ENCODE measurements around the gene SCNM1. TPM values are rescaled to one million over a fixed set of nuclear protein-coding genes. Genes with fewer than 3 reads are reported as not detected.

SCNM1 gene
- total RNA-seq, 1 experiment from 2014 or later, result 34.1 TPM

DNA sequence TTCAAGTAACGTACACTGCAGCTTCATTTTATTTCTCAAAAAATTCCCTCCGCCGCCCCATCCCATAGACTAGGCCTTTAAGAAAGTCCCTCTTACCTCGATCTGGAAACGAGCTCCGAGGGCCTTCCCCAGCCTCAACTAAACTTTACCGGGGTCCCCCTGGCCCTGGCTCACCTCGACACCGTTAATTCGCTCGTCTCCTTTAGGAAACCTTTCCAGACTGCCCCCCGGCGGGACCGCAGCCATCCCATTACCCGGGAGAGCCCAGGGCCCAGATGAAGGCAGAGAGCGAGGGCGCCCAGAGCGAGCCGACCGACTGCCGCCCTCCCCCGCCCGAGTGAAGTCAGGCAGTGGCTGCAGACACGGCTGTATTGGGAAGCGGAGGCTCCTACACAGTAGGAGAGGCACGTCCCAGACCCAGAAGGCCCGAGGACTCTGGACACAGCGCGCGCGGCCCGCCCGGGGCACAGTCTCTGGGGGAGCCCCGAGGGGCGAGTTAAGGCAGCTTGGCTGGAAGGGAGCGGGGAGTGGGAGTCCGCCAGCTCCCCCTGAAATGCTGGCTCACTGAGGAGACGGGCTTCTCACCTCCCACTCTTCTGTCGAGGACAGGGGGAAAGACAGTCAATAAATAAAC, 34.1 kb upstream of the SCNM1 start:
- ATAC-seq (no peak), DNase-seq (ENCODE audit: low read depth, low spot score) (no peak)
- Histone ChIP-seq H3K4me2 (ENCODE audit: low read length) (no peak overlapping the region), H3K27ac (ENCODE audit: low read depth, low read length) (no peak overlapping the region), H3K27me3 (ENCODE audit: insufficient read depth, low read length) (no peaks in the 10 kb centered on the region), H3K4me1 (ENCODE audit: control insufficient read depth in 1 of 2, insufficient read depth in 2 of 2, low read length in 2 of 2) (no peaks in the 10 kb centered on the region), H2AFZ (ENCODE audit: low read depth, low read length, poor library complexity, severe bottlenecking) (no peak overlapping the region), H3K9me3 (ENCODE audit: control insufficient read depth in 1 of 2, insufficient read depth in 1 of 2, low read depth in 1 of 2, low read length in 2 of 2) (no peaks in the 10 kb centered on the region), H3K9ac (ENCODE audit: low read length) (no peak overlapping the region), H3K79me2 (ENCODE audit: insufficient read depth, low read length) (no peaks in the 10 kb centered on the region), H3K4me3 (replicated peaks in 1 of 2; ENCODE audit: low read depth in 1 of 2, low read length in 2 of 2) (no peak overlapping the region), H3K9me2 (ENCODE audit: insufficient read depth) (no peaks in the 10 kb centered on the region), H3K36me3 (ENCODE audit: control insufficient read depth in 1 of 2, insufficient read depth in 2 of 2, low read length in 2 of 2) (no peaks in the 10 kb centered on the region), H4K20me1 (ENCODE audit: insufficient read depth) (no peaks in the 10 kb centered on the region)
- RAD21 ChIA-PET (ENCODE audit: low non-redundant PET in 1 of 2, low total read pairs in 2 of 2, uncharacterized antibody in 2 of 2, unreplicated experiment in 2 of 2), result no interaction called here
- TF ChIP-seq POLR2A (IDR thresholded peaks at IDR 0.05; ENCODE audit: borderline replicate concordance, extremely low read depth, insufficient read depth, insufficient read length), result no peak
- TF ChIP-seq, protein P1, sequence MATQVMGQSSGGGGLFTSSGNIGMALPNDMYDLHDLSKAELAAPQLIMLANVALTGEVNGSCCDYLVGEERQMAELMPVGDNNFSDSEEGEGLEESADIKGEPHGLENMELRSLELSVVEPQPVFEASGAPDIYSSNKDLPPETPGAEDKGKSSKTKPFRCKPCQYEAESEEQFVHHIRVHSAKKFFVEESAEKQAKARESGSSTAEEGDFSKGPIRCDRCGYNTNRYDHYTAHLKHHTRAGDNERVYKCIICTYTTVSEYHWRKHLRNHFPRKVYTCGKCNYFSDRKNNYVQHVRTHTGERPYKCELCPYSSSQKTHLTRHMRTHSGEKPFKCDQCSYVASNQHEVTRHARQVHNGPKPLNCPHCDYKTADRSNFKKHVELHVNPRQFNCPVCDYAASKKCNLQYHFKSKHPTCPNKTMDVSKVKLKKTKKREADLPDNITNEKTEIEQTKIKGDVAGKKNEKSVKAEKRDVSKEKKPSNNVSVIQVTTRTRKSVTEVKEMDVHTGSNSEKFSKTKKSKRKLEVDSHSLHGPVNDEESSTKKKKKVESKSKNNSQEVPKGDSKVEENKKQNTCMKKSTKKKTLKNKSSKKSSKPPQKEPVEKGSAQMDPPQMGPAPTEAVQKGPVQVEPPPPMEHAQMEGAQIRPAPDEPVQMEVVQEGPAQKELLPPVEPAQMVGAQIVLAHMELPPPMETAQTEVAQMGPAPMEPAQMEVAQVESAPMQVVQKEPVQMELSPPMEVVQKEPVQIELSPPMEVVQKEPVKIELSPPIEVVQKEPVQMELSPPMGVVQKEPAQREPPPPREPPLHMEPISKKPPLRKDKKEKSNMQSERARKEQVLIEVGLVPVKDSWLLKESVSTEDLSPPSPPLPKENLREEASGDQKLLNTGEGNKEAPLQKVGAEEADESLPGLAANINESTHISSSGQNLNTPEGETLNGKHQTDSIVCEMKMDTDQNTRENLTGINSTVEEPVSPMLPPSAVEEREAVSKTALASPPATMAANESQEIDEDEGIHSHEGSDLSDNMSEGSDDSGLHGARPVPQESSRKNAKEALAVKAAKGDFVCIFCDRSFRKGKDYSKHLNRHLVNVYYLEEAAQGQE (IDR thresholded peaks at IDR 0.05; ENCODE audit: low read depth), result no peak
- TF ChIP-seq SP1 (IDR thresholded peaks at IDR 0.05; ENCODE audit: low read depth), result no peak
- TF ChIP-seq, protein P2, sequence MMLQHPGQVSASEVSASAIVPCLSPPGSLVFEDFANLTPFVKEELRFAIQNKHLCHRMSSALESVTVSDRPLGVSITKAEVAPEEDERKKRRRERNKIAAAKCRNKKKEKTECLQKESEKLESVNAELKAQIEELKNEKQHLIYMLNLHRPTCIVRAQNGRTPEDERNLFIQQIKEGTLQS (IDR thresholded peaks at IDR 0.05), result no peak
- POLR2A ChIA-PET, result no interaction called here
- intact Hi-C loops (cut with micrococcal nuclease), result no loop called here
- CTCF ChIA-PET, result no interaction called here
- no TSS peak for BruUV-seq (replicated peaks)

DNA sequence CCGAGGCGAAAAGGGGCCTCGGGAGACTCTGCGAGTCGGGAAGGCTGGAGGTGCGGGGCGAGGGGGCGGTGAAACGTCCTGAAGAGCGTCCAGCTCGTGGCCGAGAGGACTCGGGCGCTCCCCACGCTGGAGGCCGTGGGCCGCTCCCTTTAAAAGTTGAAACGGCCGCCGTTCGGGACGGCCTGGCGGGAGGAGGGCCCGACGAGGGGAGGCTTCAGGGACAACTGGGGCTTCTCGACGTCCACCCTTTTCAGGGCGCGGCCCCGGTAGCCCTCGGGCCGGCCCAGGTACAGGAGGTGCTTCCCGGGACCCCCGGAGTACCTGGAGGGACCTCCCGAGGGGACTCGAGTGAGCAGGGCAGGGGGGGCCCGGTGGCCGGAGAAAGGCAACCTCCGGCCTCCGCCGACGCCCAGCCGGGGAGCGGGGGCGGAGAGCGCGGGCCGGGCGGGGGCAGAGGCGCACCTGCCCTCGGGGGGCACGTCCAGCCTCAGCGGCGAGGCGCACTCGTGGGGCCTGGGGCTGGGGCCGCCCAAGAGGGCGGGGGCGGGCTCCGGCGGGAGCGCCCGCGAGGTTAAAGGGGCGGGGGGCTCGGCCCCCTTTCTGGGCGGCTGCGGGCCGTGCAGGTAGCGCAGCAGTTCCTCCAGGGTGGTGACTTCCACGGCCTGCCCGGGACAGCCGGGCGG, 33.5 kb upstream of the SCNM1 start:
- no peaks in the 10 kb centered on the region for H3K27me3 ChIP-seq (ENCODE audit: insufficient read depth, low read length)
- H3K79me2 ChIP-seq (ENCODE audit: insufficient read depth, low read length), result no peaks in the 10 kb centered on the region
- POLR2A ChIA-PET, result no interaction called here
- no peaks in the 10 kb centered on the region for H3K4me1 ChIP-seq (ENCODE audit: control insufficient read depth in 1 of 2, insufficient read depth in 2 of 2, low read length in 2 of 2)
- DNase-seq (ENCODE audit: low read depth, low spot score) (no peak), ATAC-seq (no peak)
- H3K4me3 ChIP-seq (replicated peaks in 1 of 2; ENCODE audit: low read depth in 1 of 2, low read length in 2 of 2), result no peak overlapping the region
- RAD21 ChIA-PET (ENCODE audit: low non-redundant PET in 1 of 2, low total read pairs in 2 of 2, uncharacterized antibody in 2 of 2, unreplicated experiment in 2 of 2), result no interaction called here
- no peaks in the 10 kb centered on the region for H4K20me1 ChIP-seq (ENCODE audit: insufficient read depth)
- no peak overlapping the region for H3K9ac ChIP-seq (ENCODE audit: low read length)
- no peak overlapping the region for H3K27ac ChIP-seq (ENCODE audit: low read depth, low read length)
- BruUV-seq (replicated peaks), result no TSS peak
- H3K9me2 ChIP-seq (ENCODE audit: insufficient read depth), result no peaks in the 10 kb centered on the region
- no peaks in the 10 kb centered on the region for H3K9me3 ChIP-seq (ENCODE audit: control insufficient read depth in 1 of 2, insufficient read depth in 1 of 2, low read depth in 1 of 2, low read length in 2 of 2)
- intact Hi-C loops (cut with micrococcal nuclease), result no loop called here
- H3K36me3 ChIP-seq (ENCODE audit: control insufficient read depth in 1 of 2, insufficient read depth in 2 of 2, low read length in 2 of 2), result no peaks in the 10 kb centered on the region
- no peak overlapping the region for H2AFZ ChIP-seq (ENCODE audit: low read depth, low read length, poor library complexity, severe bottlenecking)
- CTCF ChIA-PET, result no interaction called here
- H3K4me2 ChIP-seq (ENCODE audit: low read length), result no peak overlapping the region
- no peak for TF ChIP-seq SRF (IDR thresholded peaks at IDR 0.05; ENCODE audit: low read depth)
- TF ChIP-seq, protein P3, sequence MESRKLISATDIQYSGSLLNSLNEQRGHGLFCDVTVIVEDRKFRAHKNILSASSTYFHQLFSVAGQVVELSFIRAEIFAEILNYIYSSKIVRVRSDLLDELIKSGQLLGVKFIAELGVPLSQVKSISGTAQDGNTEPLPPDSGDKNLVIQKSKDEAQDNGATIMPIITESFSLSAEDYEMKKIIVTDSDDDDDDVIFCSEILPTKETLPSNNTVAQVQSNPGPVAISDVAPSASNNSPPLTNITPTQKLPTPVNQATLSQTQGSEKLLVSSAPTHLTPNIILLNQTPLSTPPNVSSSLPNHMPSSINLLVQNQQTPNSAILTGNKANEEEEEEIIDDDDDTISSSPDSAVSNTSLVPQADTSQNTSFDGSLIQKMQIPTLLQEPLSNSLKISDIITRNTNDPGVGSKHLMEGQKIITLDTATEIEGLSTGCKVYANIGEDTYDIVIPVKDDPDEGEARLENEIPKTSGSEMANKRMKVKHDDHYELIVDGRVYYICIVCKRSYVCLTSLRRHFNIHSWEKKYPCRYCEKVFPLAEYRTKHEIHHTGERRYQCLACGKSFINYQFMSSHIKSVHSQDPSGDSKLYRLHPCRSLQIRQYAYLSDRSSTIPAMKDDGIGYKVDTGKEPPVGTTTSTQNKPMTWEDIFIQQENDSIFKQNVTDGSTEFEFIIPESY (IDR thresholded peaks at IDR 0.05; ENCODE audit: extremely low read depth, insufficient replicate concordance, low read length), result no peak
- TF ChIP-seq EZH2 (IDR thresholded peaks at IDR 0.05), result no peak
- no peak for TF ChIP-seq POLR2AphosphoS5 (IDR thresholded peaks at IDR 0.05; ENCODE audit: low read depth, low read length)
- TF ChIP-seq, protein P1 (IDR thresholded peaks at IDR 0.05; ENCODE audit: low read depth), result no peak
- TF ChIP-seq SIN3A (IDR thresholded peaks at IDR 0.05; ENCODE audit: low read depth), result no peak
